GM19035 (cell line): ENCODE results near the gene AIFM1.
A peak's percentile ranks its signal among the peaks of the same experiment; 100 is the strongest.
"Not testable (repeated sequence)": the region's sequence is repeated elsewhere in the genome, so short reads cannot be mapped to it uniquely, and the experiment has no call there.

Source experiments
- ATAC-seq: cut with Tn5 transposase; IDR thresholded peaks from one replicate; pipeline ENCODE4 v1.9.1; 2021; ENCODE audit not compliant: unreplicated experiment

The AIFM1 gene

GRCh38 chrX:130120746-130121504 lies 44.7 kb downstream of the AIFM1 start:
- peak; percentile 74 for ATAC-seq

DNA sequence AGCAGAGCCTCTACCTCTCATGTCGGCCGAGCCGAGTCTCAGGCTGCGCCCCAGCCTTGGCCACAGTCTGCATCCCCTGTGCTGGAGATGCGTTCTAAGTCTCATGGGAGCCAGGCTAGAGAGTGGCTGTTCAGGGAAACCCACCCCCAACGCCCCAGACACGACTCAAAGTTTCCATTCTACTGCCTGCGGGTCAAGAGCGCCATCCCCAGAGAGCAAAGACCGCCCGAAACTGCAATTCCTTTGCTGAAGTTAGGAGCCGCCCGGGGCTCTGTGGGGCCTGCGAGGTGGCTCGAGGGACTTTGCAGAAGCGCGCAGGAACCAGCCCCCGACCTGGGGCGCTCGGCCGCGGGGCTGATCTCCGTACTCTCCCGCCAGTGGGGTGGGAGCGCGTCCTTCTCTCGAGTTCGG lies 45.3 kb downstream of the AIFM1 start:
- ATAC-seq, result peak; percentile 38

- ATAC-seq, result no peak
Measured at GRCh38 chrX:130119312-130119898, 46.2 kb downstream of the AIFM1 start.

- ATAC-seq, result no peak
Measured at GRCh38 chrX:130118441-130119311, 47.0 kb downstream of the AIFM1 start.

GRCh38 chrX:130117166-130117565 lies 48.5 kb downstream of the AIFM1 start:
- ATAC-seq, result no peak

DNA sequence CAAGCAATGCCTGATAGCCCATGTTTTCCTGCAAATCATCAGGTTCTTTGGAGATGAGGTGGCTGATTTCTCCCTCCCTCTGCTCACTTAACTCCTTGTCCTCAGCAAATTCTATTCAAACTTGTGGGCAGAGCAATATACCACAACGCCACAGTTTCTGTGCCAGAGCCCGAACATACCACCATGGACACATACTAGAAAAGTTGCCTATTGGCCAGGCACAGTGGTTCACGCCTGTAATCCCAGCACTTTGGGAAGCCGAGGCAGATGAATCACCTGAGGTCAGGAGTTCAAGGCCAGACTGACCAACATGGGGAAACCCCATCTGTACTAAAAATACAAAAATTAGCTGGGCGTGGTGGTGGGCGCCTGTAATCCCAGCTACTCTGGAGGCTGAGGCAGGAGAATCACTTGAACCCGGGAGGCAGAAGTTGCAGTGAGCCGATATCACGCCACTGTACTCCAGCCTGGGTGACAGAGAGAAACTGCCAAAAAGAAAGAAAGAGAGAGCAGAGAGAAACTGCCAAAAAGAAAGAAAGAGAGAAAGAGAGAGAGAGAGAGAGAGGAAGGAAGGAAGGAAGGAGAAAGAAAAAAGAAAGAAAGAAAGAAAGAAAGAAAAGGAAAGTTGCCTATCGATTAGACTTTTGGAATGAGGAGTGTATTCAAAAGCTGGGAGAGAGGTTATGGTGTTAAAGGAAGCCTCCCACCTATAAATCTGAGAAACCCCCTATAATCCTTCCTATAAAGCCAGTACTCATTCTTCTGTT lies 50.3 kb downstream of the AIFM1 start:
- not testable (repeated sequence) for ATAC-seq

GRCh38 chrX:130114141-130114588 lies 51.5 kb downstream of the AIFM1 start:
- no peak for ATAC-seq

DNA sequence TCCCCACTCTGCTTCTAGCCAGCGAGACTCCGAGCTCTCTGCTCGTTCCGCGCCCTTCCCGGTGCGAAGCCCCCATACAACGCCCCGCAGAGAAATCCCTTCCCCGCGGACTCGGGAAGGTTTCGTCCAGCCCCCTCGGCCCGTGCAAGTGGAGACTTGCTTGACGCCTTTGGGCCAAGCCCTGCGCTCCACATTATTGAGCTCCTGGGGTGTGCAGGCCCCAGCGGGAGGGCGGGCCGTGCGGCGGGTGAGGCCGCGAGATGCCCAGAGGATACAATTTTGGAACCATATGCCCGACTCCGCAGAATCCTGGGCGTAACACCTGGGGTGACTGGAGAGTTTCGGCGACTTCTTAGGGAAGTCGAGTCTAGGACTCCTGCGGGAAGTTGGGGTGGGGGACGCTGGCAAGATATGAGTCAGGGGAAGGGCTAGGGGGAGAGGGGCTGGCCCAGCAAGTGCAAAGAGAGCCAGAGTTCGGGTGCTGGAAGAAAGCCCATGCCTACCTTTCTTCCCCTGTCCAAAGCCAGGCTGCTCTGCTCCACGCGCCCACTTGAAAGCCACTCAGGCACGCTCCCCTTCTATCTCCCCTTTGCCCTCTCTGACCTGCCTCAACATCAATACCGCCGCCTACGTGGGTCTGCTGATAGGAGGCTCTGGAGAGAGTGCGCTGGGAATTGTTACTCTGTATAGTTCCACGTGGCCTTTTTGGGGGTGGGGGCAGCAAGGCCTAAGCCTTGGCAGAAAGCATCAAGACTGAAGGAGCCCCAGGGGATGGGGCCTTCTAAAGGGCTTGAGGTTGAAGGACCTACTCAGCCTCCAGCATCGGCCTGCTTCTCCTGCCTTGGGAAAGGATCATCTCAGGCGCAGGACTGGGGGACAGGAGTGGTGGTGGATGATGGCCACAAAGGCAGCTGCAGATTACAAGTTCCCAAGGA lies 54.2 kb downstream of the AIFM1 start:
- no peak for ATAC-seq

- peak; percentile 44 for ATAC-seq
Measured at GRCh38 chrX:130110379-130111219, 55.0 kb downstream of the AIFM1 start, which contains the start of gene ELF4. TSS of gene ELF4 (minus strand) at chrX:130110497. CDS start at chrX:130081330, 29,167 bp downstream.

DNA sequence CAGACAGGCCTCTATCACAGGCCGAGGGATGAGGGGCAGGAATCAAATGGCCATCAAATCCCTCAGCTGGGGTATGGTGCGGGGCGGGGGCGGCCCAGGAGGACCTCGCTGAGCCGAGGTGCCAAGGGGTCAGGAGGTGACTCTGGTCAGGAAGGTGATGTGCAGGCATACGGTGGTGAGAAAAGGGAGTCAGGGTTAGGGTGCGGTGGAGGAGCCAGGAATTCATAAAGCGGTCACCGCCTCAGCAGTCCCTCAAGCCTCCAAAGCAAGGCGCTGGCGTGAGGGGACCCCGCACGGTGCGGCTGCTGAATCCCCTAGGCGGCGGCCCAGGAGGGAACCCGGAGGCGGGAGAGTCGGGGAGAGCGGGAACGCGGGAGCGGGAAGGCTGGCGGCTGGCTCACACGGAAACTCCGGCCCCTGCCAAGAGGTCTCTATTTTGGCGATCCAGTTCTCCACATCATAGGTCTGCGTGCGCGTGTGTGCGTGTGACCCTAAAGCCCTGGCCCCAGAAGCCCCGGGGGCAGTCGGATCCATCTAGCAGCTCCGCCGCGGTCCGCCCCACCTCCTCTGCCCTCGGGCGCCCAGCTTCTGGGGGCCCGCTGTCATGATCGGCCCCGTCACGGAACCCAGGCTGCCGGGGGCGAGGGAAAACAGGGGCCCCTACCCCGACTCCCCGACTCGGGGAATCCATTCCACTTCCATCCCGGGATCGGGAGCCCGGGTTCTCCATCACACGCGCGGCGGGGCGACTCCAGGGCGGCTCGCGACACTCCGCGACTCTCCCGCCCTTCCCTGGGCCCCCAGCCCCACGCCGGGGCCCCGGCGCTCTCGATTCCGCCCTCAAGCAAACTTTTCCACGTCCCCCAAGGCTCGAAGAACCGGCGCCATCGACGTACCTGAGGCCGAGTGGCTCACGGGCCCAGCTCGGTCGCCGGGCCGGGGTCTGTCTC lies 55.9 kb downstream of the AIFM1 start:
- ATAC-seq, result peak; percentile 5

- ATAC-seq, result peak; percentile 56
Measured at GRCh38 chrX:130108647-130109428, 56.8 kb downstream of the AIFM1 start.

DNA sequence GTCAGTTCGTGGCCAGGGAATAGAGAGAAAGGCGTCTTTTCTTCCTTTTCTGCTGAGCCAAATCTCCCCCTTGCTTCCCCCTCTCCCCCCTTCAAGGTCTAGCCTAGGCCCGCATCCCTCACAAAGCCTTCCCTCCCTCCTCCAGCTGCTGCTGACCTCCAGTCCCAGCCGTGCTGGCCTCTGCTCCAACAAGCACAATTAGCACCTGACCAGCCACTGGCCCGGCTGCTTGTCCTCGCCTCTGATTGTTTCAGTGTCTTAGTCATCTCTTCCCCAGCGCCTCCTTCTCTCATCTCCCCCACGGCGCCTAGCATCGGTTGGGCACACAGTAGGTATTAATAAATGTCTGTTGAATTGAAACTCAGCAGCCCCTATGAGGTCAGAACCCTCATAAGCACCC lies 59.6 kb downstream of the AIFM1 start:
- no peak for ATAC-seq

DNA sequence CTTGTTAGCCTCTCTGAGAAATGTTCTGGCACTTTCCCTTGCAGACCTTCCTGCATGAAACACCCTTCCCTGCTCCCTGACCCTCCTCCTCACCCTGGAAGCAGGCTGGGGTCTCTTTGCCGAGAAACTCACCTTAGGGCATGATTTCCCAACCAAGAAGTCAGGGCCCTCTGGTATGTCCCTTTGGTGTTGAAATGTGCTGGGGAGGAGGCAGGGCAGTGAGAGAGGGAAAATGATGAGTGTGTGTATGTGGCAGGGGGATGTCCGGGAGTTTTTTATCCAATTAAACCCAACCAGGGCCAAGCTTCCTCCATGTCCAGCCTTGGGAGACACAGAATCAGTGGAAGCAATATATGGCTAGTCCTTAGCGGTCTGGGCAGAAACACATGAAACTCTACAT lies 60.4 kb downstream of the AIFM1 start:
- ATAC-seq, result no peak

DNA sequence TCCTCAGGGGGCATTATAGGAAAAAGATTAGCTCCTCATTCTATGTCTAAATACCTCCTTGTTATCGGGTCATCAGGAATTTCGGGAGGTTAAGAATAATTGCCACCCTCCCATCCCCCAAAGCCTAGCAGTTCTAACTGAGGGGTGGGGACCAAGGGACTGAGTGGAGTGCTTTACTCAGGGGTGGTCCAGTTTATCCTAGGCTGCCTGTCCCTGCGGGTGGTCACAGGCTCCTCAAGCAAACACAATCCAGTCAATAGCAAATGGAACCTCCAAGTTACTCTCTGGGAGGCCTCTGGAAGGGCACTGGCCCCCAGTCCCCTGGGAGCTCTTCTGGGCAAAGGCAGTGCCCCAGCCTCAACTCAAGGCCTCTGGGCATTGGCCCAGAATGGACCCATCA lies 62.0 kb downstream of the AIFM1 start:
- no peak for ATAC-seq

- no peak for ATAC-seq
Measured at GRCh38 chrX:130100180-130100579, 65.5 kb downstream of the AIFM1 start.

DNA sequence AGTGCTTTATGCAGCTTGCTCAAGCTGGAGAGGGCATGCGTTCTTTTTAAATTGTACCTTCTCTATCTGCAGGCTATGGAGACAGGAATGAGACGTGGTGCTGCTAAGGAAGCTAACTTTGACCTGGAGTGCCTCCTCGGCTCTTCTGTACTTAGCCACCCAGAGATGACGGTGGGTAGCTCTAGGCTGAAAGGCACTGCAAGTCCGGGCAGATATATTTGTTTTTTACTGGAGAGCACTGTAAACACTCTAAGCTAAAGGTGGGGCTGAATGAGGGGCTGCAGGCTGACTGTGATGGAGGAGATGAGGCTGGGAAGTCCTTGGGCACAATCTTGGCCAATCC lies 67.5 kb downstream of the AIFM1 start:
- no peak for ATAC-seq
